HL-60 (cell line): ENCODE results near the gene LMBR1L.

ENCODE experiments used
- DNase-seq, 2 experiments: peaks; one replicate each; pipeline ENCODE4 v3.0.0-alpha.2; 2010 to 2020; ENCODE audit warnings: low read depth in 1 of 2, low spot score in 1 of 2
- H3K27ac ChIP-seq: fragments of 250-450 bp; sonication (Bioruptor Pico); replicated peaks from 2 replicates; pipeline ENCODE4 v1.5.1; 2020; ENCODE audit warnings: mild to moderate bottlenecking, moderate library complexity
- H3K27me3 ChIP-seq: fragments of 250-450 bp; sonication (Bioruptor Pico); 2 replicates; pipeline ENCODE4 v1.5.1; 2021; ENCODE audit warnings: mild to moderate bottlenecking, moderate library complexity; ENCODE audit not compliant: insufficient read depth, poor library complexity, severe bottlenecking
- H3K4me3 ChIP-seq: replicated peaks from 2 replicates; pipeline ENCODE4 v1.5.1; 2011; ENCODE audit warnings: mild to moderate bottlenecking, control low read depth, low read length; ENCODE audit not compliant: insufficient read depth
- GABPA ChIP-seq: IDR thresholded peaks from 2 replicates; pipeline ENCODE4 v1.6.1; 2012; ENCODE audit warnings: low read depth
- POLR2AphosphoS5 ChIP-seq: IDR thresholded peaks from 2 replicates; pipeline ENCODE4 v1.6.1; 2012; ENCODE audit warnings: low read depth
- SPI1 ChIP-seq: IDR thresholded peaks from 2 replicates; pipeline ENCODE4 v1.6.1; 2012; ENCODE audit warnings: low read depth, mild to moderate bottlenecking, borderline replicate concordance
- TF ChIP-seq, protein P1 (sequence below): IDR thresholded peaks from one replicate; pipeline ENCODE4 v1.5.1; 2011; ENCODE audit warnings: low read length, control low read depth, inconsistent platforms; ENCODE audit not compliant: insufficient read depth
- TF ChIP-seq, protein P2 (sequence below): IDR thresholded peaks from 2 replicates; pipeline ENCODE4 v1.6.1; 2012; ENCODE audit warnings: low read depth; ENCODE audit not compliant: insufficient replicate concordance

LMBR1L gene

DNA sequence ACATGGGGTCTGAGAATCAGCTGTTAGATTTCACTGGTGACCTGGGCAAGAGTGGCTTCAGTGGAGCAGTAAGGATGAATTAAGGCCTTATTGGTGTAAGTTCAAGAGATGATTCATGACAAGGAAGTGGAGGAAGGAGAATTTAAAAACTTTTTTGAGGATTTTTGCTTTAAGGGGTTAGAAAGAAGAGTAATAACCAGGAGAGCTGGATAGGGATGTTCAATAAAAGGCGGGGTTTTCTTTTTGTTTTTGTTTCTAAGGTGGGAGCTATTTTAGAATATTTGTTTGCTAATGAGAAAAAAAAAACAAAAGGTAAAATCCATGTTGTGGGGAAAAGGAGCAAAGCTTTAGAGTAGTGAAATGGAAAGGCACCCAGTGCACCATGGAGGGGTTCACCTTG, 35.8 kb upstream of the LMBR1L start:
- H3K27me3 ChIP-seq, result no peaks in the 10 kb centered on the region
- no peak overlapping the region for H3K4me3 ChIP-seq
- TF ChIP-seq, protein P1, sequence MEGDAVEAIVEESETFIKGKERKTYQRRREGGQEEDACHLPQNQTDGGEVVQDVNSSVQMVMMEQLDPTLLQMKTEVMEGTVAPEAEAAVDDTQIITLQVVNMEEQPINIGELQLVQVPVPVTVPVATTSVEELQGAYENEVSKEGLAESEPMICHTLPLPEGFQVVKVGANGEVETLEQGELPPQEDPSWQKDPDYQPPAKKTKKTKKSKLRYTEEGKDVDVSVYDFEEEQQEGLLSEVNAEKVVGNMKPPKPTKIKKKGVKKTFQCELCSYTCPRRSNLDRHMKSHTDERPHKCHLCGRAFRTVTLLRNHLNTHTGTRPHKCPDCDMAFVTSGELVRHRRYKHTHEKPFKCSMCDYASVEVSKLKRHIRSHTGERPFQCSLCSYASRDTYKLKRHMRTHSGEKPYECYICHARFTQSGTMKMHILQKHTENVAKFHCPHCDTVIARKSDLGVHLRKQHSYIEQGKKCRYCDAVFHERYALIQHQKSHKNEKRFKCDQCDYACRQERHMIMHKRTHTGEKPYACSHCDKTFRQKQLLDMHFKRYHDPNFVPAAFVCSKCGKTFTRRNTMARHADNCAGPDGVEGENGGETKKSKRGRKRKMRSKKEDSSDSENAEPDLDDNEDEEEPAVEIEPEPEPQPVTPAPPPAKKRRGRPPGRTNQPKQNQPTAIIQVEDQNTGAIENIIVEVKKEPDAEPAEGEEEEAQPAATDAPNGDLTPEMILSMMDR, result no peak
- no peak for TF ChIP-seq GABPA
- TF ChIP-seq, protein P2, sequence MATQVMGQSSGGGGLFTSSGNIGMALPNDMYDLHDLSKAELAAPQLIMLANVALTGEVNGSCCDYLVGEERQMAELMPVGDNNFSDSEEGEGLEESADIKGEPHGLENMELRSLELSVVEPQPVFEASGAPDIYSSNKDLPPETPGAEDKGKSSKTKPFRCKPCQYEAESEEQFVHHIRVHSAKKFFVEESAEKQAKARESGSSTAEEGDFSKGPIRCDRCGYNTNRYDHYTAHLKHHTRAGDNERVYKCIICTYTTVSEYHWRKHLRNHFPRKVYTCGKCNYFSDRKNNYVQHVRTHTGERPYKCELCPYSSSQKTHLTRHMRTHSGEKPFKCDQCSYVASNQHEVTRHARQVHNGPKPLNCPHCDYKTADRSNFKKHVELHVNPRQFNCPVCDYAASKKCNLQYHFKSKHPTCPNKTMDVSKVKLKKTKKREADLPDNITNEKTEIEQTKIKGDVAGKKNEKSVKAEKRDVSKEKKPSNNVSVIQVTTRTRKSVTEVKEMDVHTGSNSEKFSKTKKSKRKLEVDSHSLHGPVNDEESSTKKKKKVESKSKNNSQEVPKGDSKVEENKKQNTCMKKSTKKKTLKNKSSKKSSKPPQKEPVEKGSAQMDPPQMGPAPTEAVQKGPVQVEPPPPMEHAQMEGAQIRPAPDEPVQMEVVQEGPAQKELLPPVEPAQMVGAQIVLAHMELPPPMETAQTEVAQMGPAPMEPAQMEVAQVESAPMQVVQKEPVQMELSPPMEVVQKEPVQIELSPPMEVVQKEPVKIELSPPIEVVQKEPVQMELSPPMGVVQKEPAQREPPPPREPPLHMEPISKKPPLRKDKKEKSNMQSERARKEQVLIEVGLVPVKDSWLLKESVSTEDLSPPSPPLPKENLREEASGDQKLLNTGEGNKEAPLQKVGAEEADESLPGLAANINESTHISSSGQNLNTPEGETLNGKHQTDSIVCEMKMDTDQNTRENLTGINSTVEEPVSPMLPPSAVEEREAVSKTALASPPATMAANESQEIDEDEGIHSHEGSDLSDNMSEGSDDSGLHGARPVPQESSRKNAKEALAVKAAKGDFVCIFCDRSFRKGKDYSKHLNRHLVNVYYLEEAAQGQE, result no peak
- no peak for TF ChIP-seq SPI1
- no peak for TF ChIP-seq POLR2AphosphoS5
- no peak for DNase-seq
- no peak overlapping the region for H3K27ac ChIP-seq

DNA sequence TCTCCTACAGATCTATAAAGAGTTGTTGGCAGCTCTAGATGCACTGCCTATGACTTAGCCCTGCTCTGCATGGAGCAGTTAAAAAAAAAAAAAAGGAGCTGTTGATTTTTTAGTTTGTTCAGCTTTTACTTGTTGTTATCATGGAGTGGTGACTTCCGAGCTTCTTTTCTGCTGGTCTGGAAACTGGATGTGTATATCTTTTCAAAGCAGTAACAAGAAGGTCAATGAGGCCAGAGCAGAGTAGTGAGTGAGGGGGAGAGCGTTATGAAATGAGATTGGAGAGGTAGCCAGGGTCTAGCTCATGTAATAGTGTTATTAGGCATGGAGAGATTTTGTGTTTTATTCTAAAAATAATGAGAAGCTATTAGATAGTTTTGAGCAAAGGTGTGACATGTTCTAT, 33.7 kb upstream of the LMBR1L start:
- no peak overlapping the region for H3K27ac ChIP-seq

DNA sequence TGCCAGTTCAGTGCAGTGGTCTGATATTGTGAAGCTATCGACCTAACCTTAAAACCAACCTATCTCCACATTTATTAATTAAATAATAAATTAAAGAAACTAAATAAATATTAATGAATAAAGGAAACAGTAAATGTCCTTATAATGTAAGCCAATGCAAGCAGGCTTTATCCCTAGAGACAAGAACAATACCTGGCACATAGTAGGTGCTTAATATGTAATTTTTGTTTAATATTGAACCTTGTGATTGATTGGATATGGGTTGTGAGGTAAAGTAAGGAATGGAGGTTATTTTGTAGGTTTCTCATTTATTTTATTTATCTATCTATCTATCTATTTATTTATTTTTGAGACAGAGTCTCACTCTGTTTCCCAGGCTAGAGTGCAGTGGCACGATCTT, 28.4 kb upstream of the LMBR1L start:
- Histone ChIP-seq H3K27ac (no peak overlapping the region), H3K4me3 (no peak overlapping the region)

More for the DNA sequence above, 33.7 kb upstream of the LMBR1L start:
- no peak for DNase-seq
- no peak for TF ChIP-seq POLR2AphosphoS5
- TF ChIP-seq, protein P2, result no peak
- Histone ChIP-seq H3K27me3 (no peaks in the 10 kb centered on the region), H3K4me3 (no peak overlapping the region)

More for the DNA sequence above, 28.4 kb upstream of the LMBR1L start:
- no peak for DNase-seq
- no peaks in the 10 kb centered on the region for H3K27me3 ChIP-seq
- TF ChIP-seq POLR2AphosphoS5, result no peak
- TF ChIP-seq GABPA, result no peak
- TF ChIP-seq, protein P1, result no peak
- no peak for TF ChIP-seq SPI1
- TF ChIP-seq, protein P2, result no peak
